GM13977 (cell line): Measurements from ENCODE around the gene RARB.

Experiments used
- DNase-seq: peaks from one replicate; pipeline ENCODE4 v3.0.0; 2012; ENCODE audit warnings: low spot score
- CTCF ChIP-seq: IDR thresholded peaks from 2 replicates; pipeline ENCODE4 v1.5.1; 2012; ENCODE audit warnings: mild to moderate bottlenecking, control low read depth; ENCODE audit not compliant: insufficient read depth; ENCODE audit errors: extremely low read depth, missing control alignments
- in situ Hi-C: fragments of 300-500 bp; cut with MboI; formaldehyde crosslinking; loops from one replicate; pipeline ENCODE4 v1.12.0; 2022; ENCODE audit warnings: low sequenced_read_pairs, low pct_unique_long_range_greater_than_20kb, mixed read lengths, inconsistent platforms; ENCODE audit not compliant: unreplicated experiment

Gene RARB

GRCh38 chr3:25511972-25512721, 84.1 kb downstream of the RARB start:
- in situ Hi-C loops, result no loop called here

GRCh38 chr3:25513642-25514266, 85.7 kb downstream of the RARB start:
- no peak for TF ChIP-seq CTCF
- DNase-seq, result no peak
- in situ Hi-C loops, result no loop called here

More at GRCh38 chr3:25511972-25512721, 84.1 kb downstream of the RARB start:
- TF ChIP-seq CTCF, result no peak
- no peak for DNase-seq

- TF ChIP-seq CTCF, result no peak
- no peak for DNase-seq
- in situ Hi-C loops, result no loop called here
Observed at GRCh38 chr3:25515171-25515570, 87.1 kb downstream of the RARB start.

GRCh38 chr3:25520926-25521559, 93.0 kb downstream of the RARB start:
- no peak for DNase-seq
- in situ Hi-C loops, result no loop called here
- TF ChIP-seq CTCF, result no peak

GRCh38 chr3:25527336-25527735, 99.3 kb downstream of the RARB start:
- in situ Hi-C loops, result no loop called here
- no peak for TF ChIP-seq CTCF
- no peak for DNase-seq

- DNase-seq, result no peak
- in situ Hi-C loops, result no loop called here
- TF ChIP-seq CTCF, result no peak
Observed at GRCh38 chr3:25527801-25528200, 99.7 kb downstream of the RARB start.
